CD8-positive, alpha-beta memory T cell (primary cell): ENCODE measurements around the gene SLC35B2. TPM values are rescaled to one million over a fixed set of nuclear protein-coding genes. Genes with fewer than 3 reads are reported as not detected.

Source experiments
- CTCF ChIA-PET: fragments of 350-600 bp; sonication (Branson Sonifier 250); formaldehyde crosslinking; loops from one replicate; lab custom pipeline; 2021; ENCODE audit warnings: antibody characterized with exemption; lab: Charles Lee
- POLR2A ChIA-PET: fragments of 350-600 bp; sonication (Branson Sonifier 250); formaldehyde crosslinking; loops from one replicate; lab custom pipeline; 2021; ENCODE audit warnings: antibody characterized with exemption; lab: Charles Lee
- DNase-seq, 5 donors: peaks; one replicate each; pipeline versions ENCODE4 v3.0.0 to v3.0.0-alpha.2; 2020 to 2022; ENCODE audit warnings: mixed read lengths in 1 of 5
- H3K27ac ChIP-seq: one replicate; pipeline ENCODE4 v1.7.0; 2013; ENCODE audit warnings: low read depth, mild to moderate bottlenecking, low read length, moderate library complexity
- H3K27me3 ChIP-seq: 2 replicates; pipeline ENCODE4 v1.7.0; 2013; ENCODE audit warnings: low read length, mild to moderate bottlenecking; ENCODE audit not compliant: insufficient read depth, poor library complexity, severe bottlenecking
- H3K36me3 ChIP-seq: 2 replicates; pipeline ENCODE4 v1.7.0; 2013; ENCODE audit warnings: mild to moderate bottlenecking, low read length, moderate library complexity; ENCODE audit not compliant: insufficient read depth
- H3K4me1 ChIP-seq: 2 replicates; pipeline ENCODE4 v1.7.0; 2013; ENCODE audit warnings: mild to moderate bottlenecking, low read length, moderate library complexity; ENCODE audit not compliant: insufficient read depth
- H3K4me3 ChIP-seq: 2 replicates; pipeline ENCODE4 v1.7.0; 2013; ENCODE audit warnings: mild to moderate bottlenecking, low read length
- H3K9me3 ChIP-seq: 2 replicates; pipeline ENCODE4 v1.7.0; 2013; ENCODE audit warnings: mild to moderate bottlenecking, low read length
- H3K27ac Mint-ChIP-seq, 8 donors: one replicate each; pipeline ENCODE4 v1.8.0; 2020 to 2021; ENCODE audit warnings: mixed read lengths in 8 of 8, mild to moderate bottlenecking in 6 of 8, inconsistent platforms in 3 of 8, moderate library complexity in 3 of 8
- H3K27me3 Mint-ChIP-seq, 2 donors: one replicate each; pipeline ENCODE4 v1.8.0; 2020 to 2021; ENCODE audit warnings: mixed read lengths in 2 of 2, mild to moderate bottlenecking in 1 of 2, moderate library complexity in 1 of 2
- H3K36me3 Mint-ChIP-seq, 3 donors: one replicate each; pipeline ENCODE4 v1.8.0; 2020 to 2021; ENCODE audit warnings: mixed read lengths in 3 of 3, inconsistent platforms in 1 of 3, mild to moderate bottlenecking in 1 of 3
- H3K4me1 Mint-ChIP-seq, 3 donors: one replicate each; pipeline ENCODE4 v1.8.0; 2020 to 2021; ENCODE audit warnings: mixed read lengths in 3 of 3, inconsistent platforms in 1 of 3, mild to moderate bottlenecking in 1 of 3
- H3K4me3 Mint-ChIP-seq, 7 donors: one replicate each; pipeline ENCODE4 v1.8.0; 2020 to 2021; ENCODE audit warnings: mixed read lengths in 7 of 7, mild to moderate bottlenecking in 6 of 7, moderate library complexity in 4 of 7, inconsistent platforms in 2 of 7
- H3K9me3 Mint-ChIP-seq, 5 donors: one replicate each; pipeline ENCODE4 v1.8.0; 2020 to 2022; ENCODE audit warnings: mixed read lengths in 5 of 5, mild to moderate bottlenecking in 3 of 5, moderate library complexity in 2 of 5, inconsistent platforms in 1 of 5
- polyA plus RNA-seq: library from polyadenylated mRNA; unstranded; fragments of 300-500 nt; fragmentation: Illumina TruSeq; gene quantifications from one replicate; pipeline ENCODE4 v1.2.3, GENCODE V29; 2021
- total RNA-seq, 2 experiments: library from RNA; stranded (reverse); gene quantifications; one replicate each; pipeline ENCODE4 v1.2.3, GENCODE V29; 2021

SLC35B2 gene
- total and polyA plus RNA-seq, 3 experiments from 2014 or later: 34.8 to 49.0 (median 35.7) TPM

DNA sequence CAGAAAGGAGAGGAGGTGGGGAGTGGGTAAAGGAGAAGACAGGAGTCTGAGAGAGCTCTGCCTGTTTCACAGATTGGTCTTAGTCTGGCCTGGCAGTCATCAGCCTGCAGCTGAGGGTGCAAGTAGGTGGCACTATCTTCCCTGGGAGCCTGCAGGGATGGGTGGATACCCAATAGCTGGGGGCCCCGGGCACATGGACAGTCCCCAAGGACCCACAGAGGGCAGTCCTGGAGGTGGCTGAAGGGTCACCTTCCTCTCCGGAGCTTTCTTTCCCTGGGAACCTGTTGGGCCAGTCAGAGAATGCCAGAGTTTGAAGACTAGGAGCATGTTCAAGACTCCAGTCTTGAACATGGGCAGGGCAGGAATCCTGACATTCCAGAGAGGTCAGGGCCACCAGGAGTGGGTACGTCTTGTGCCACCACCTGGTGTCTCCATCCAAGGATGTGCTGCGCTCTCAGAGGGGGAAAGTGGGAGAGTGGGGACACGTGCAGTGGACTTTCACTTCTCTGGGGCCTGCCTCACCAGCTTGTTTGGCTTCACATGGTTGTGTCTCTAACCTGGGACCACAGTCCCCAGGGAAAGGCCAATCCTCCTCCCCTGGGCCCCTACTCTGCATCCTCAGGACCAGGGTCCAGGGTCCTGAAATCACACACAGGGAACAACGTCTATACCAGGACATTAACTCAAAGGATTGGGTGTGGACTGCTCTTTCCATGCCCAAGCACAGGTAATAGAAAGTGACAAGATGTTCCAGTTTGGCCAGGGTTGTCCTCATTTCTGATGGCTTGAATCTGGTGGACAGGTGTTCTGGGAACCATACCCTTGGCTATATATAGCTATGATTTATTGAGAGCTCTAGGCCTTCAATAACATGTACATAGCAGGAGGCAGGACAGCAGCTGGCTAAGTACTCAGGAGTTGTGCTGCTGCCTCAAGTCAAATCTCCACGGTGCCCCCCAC, 37.8 kb upstream of the SLC35B2 start:
- Mint-ChIP-seq H3K4me3 (no peak overlapping the region), H3K9me3 (no peaks in the 10 kb centered on the region), H3K4me1 (peaks cover 0 to 19% (median 8%) of the 10 kb centered on the region in 3 donors), H3K27ac (peak overlapping the region in 1 of 8 donors; percentile 29), H3K36me3 (peaks cover 0 to 4% (median 1%) of the 10 kb centered on the region in 3 donors), H3K27me3 (peaks cover 53 to 67% of the 10 kb centered on the region in 2 donors)
- Histone ChIP-seq H3K4me3 (no peak overlapping the region), H3K27me3 (peaks cover 41% of the 10 kb centered on the region), H3K9me3 (no peaks in the 10 kb centered on the region), H3K27ac (no peak overlapping the region), H3K36me3 (no peaks in the 10 kb centered on the region), H3K4me1 (peaks cover 7% of the 10 kb centered on the region)
- CTCF ChIA-PET: interaction anchor here (0.7 to 2.8 kb wide), 6 partner anchors 11 to 216 kb away, joined by 3 to 16 read pairs (median 4); partner anchors contain the start of genes AARS2 and SLC35B2
- POLR2A ChIA-PET: no interaction called here
- peak in 1 of 5 donors; percentile 36 for DNase-seq

DNA sequence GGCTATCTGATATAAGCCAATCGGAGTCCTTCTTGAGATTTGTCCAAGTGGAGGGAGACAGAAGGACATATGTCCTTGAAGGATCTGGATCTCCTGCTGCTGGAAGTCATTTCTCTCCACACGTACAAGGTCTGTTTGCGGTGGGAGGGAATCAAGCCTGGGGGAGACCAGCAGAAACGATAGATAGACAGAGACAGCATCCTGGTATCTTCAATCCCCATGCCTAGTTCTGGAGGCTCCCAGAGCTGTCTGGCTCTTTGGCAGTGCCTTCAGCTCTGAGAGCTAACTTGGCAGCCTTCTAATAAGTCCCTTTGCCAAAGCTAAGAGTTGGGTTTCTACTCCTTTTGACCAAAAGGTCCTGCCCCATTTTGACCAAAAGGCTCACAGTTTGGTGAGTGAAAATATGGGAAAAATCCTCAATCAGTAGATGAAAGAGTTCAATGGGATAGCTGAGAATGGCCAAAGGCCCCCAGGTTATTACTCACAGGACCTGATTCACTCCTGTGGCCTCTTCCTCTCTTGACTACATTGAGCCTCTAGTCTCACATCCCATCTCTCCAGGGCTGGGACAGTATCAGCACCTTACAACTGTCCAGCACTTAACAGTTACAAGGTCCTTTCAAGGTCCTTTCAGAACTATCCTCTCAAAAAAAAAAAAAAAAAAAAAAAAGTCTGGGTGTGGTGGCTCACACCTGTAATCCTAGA, 35.5 kb upstream of the SLC35B2 start:
- Mint-ChIP-seq H3K36me3 (peaks cover 0 to 4% (median 0%) of the 10 kb centered on the region in 3 donors), H3K4me3 (no peak overlapping the region), H3K27ac (no peak overlapping the region), H3K4me1 (peaks cover 0 to 12% (median 1%) of the 10 kb centered on the region in 3 donors), H3K27me3 (peaks cover 66 to 83% of the 10 kb centered on the region in 2 donors), H3K9me3 (no peaks in the 10 kb centered on the region)
- ChIA-PET CTCF (interaction anchor here (1.5 to 2.4 kb wide), 3 partner anchors 12 to 120 kb away, joined by 3 to 7 read pairs (median 4); partner anchors contain the start of gene AARS2), POLR2A (interaction anchor here (0.7 kb wide), 2 partner anchors 11 to 174 kb away, joined by 3 to 8 read pairs; no protein-coding TSS in a partner anchor)
- no peak overlapping the region for H3K27ac ChIP-seq
- H3K4me3 ChIP-seq: no peak overlapping the region
- peaks cover 41% of the 10 kb centered on the region for H3K27me3 ChIP-seq
- peak in 1 of 5 donors; percentile 4 for DNase-seq
- no peaks in the 10 kb centered on the region for H3K36me3 ChIP-seq
- H3K9me3 ChIP-seq: no peaks in the 10 kb centered on the region
- peaks cover 7% of the 10 kb centered on the region for H3K4me1 ChIP-seq

DNA sequence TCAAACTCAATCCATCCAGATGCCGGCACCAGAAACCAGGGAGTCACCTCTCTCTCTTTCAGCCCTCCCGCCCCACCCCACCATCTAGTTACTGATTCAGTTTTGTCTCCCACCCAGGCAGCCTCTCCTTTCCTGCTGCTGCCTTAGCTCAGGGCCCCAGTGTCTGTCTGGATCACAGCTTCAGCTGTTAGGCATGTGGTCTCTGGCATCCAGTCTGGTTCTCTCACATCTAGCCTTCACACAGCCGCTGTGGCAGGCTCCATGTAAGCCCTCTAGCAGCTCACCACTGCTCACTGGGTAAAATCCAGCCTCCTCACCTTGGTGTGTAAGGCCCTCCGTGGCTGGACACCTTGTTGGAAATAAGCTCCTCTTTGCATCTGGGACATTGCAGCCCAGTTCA, 34.5 kb upstream of the SLC35B2 start:
- Mint-ChIP-seq H3K27me3 (peaks cover 70 to 91% of the 10 kb centered on the region in 2 donors), H3K36me3 (peaks cover 0 to 8% (median 0%) of the 10 kb centered on the region in 3 donors), H3K9me3 (no peaks in the 10 kb centered on the region), H3K27ac (no peak overlapping the region), H3K4me1 (peaks cover 0 to 5% (median 0%) of the 10 kb centered on the region in 3 donors), H3K4me3 (no peak overlapping the region)
- no peak for DNase-seq
- Histone ChIP-seq H3K4me1 (peaks cover 2% of the 10 kb centered on the region), H3K27ac (no peak overlapping the region), H3K4me3 (no peak overlapping the region), H3K27me3 (peaks cover 36% of the 10 kb centered on the region), H3K36me3 (no peaks in the 10 kb centered on the region), H3K9me3 (no peaks in the 10 kb centered on the region)
- CTCF ChIA-PET: interaction anchor here (2.4 kb wide), 1 partner anchor 21 kb away, joined by 7 read pairs; the partner anchor contains the start of gene AARS2
- POLR2A ChIA-PET: no interaction called here

DNA sequence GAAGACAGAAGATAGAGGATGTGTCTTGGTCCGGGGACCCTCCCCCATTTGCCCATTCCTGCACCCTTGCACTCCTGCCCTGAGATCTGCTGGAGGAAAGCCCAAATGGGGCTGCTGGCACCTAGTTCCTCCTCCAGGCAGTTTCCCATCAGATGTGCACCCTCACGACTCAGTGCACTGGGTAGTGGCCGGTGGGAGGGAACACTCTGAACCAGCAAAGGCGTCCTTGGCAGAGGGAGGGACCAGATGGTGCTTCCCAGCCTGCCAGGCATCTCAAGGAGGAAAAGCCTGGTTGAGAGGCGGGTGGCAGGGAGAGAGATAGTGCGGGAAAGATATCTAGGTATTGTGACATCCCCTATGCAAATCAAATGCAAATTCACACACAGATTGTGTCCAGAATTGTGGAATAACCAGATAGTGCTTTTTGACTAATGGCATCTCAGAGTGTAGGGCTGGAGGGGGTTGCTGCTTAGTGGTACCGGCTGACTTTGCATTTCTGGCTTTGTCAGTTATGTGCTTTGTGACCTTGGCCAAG, 32.5 kb upstream of the SLC35B2 start:
- H3K27me3 Mint-ChIP-seq: peaks cover 62 to 84% of the 10 kb centered on the region in 2 donors
- peak overlapping the region in 1 of 8 donors; percentile 27 for H3K27ac Mint-ChIP-seq
- peaks cover 0 to 8% (median 0%) of the 10 kb centered on the region in 3 donors for H3K36me3 Mint-ChIP-seq
- Histone ChIP-seq H3K9me3 (no peaks in the 10 kb centered on the region), H3K4me1 (no peaks in the 10 kb centered on the region), H3K27ac (no peak overlapping the region), H3K27me3 (peaks cover 20% of the 10 kb centered on the region), H3K36me3 (no peaks in the 10 kb centered on the region), H3K4me3 (no peak overlapping the region)
- no peaks in the 10 kb centered on the region for H3K9me3 Mint-ChIP-seq
- peak in 1 of 5 donors; percentile 24 for DNase-seq
- H3K4me3 Mint-ChIP-seq: no peak overlapping the region
- CTCF ChIA-PET: no interaction called here
- H3K4me1 Mint-ChIP-seq: no peaks in the 10 kb centered on the region
- POLR2A ChIA-PET: no interaction called here

DNA sequence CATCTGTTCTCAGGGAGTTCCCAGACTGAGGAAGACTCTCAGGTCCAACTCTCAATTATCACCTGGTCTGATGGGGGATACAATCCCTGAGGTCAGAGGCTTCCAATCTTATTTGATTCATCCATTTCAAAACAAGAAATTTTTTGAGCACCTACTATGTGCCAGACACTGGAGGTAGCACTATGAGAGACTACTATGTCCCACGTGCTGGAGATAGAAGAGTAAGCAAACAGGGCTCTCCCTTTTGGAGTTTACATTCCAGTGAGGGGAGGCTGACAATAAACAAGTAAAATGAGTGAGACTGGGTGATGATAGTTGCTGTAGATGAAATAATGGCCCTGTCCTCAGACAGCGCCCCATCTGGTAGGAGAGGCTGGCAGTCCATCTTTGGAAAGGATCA, 29.4 kb upstream of the SLC35B2 start:
- Mint-ChIP-seq H3K4me3 (no peak overlapping the region), H3K9me3 (no peaks in the 10 kb centered on the region), H3K36me3 (peaks cover 0 to 4% (median 0%) of the 10 kb centered on the region in 3 donors), H3K27ac (no peak overlapping the region), H3K27me3 (peaks cover 55 to 77% of the 10 kb centered on the region in 2 donors), H3K4me1 (no peaks in the 10 kb centered on the region)
- CTCF ChIA-PET: interaction anchor here (1.6 kb wide), 1 partner anchor 18 kb away, joined by 4 read pairs; no protein-coding TSS in a partner anchor
- H3K27me3 ChIP-seq: peaks cover 7% of the 10 kb centered on the region
- no peak overlapping the region for H3K27ac ChIP-seq
- no peak for DNase-seq
- no peaks in the 10 kb centered on the region for H3K36me3 ChIP-seq
- H3K4me1 ChIP-seq: no peaks in the 10 kb centered on the region
- no peak overlapping the region for H3K4me3 ChIP-seq
- no peaks in the 10 kb centered on the region for H3K9me3 ChIP-seq
- POLR2A ChIA-PET: no interaction called here

DNA sequence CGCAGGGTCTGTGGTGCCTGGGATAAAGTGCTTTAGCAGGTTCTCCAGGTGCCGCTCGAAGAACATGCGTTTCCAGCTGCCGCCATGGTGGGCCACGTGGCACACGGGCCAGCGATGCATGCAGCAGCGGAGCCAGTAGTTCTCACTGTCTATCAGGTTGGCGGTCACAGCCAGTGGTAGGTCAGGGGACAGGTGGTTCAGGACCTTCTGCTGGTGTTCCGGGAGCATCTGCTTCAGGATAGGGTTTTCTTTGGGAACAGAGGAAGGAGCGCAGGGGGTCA, 28.9 kb upstream of the SLC35B2 start:
- no peaks in the 10 kb centered on the region for H3K4me1 Mint-ChIP-seq
- H3K4me3 Mint-ChIP-seq: no peak overlapping the region
- Histone ChIP-seq H3K36me3 (no peaks in the 10 kb centered on the region), H3K27ac (no peak overlapping the region), H3K4me3 (no peak overlapping the region), H3K9me3 (no peaks in the 10 kb centered on the region), H3K27me3 (peaks cover 7% of the 10 kb centered on the region), H3K4me1 (no peaks in the 10 kb centered on the region)
- no peak for DNase-seq
- POLR2A ChIA-PET: no interaction called here
- no peaks in the 10 kb centered on the region for H3K9me3 Mint-ChIP-seq
- CTCF ChIA-PET: no interaction called here
- H3K36me3 Mint-ChIP-seq: peaks cover 0 to 4% (median 0%) of the 10 kb centered on the region in 3 donors
- H3K27ac Mint-ChIP-seq: no peak overlapping the region
- peaks cover 51 to 72% of the 10 kb centered on the region in 2 donors for H3K27me3 Mint-ChIP-seq

DNA sequence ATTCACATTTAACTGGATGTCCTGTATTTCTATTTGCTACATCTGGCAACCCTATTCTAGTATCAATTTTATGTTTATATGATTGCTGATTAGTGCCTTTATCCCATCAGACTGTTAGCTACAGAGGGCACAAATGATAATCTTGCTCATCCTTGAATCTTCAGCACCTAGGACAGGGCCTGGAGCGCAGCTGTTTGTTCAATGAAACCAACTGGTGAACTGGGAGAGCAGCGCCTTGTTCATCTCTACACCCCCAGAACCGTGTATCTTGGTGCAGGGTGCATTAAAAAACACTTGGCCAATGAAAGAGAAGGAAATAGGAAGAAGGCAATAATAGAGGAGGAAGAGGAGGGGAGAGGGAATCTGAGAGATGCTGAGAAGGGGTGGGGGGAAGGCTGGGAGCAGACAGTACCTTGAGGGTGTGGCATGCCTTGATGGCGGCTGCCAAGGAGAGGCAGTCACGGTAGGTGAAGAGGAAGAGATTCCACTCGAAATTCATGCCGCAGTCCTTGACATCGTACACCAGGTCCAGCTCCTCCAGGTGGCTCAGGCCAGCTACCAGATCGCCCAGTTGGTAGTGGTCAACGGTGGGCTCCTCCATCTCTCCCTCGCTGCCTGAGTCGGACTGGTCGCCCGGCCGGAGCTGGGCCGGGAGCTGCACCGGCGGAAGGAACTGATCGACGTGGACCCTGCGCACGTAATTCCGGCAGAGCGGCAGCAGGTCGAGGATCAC, 28.4 kb upstream of the SLC35B2 start:
- H3K4me1 Mint-ChIP-seq: no peaks in the 10 kb centered on the region
- Histone ChIP-seq H3K27ac (no peak overlapping the region), H3K4me1 (no peaks in the 10 kb centered on the region), H3K4me3 (no peak overlapping the region), H3K27me3 (peaks cover 7% of the 10 kb centered on the region), H3K9me3 (no peaks in the 10 kb centered on the region), H3K36me3 (no peaks in the 10 kb centered on the region)
- DNase-seq: peak in 1 of 5 donors; percentile 26
- ChIA-PET POLR2A (no interaction called here), CTCF (no interaction called here)
- H3K36me3 Mint-ChIP-seq: peaks cover 0 to 4% (median 0%) of the 10 kb centered on the region in 3 donors
- no peak overlapping the region for H3K4me3 Mint-ChIP-seq
- peaks cover 51 to 69% of the 10 kb centered on the region in 2 donors for H3K27me3 Mint-ChIP-seq
- H3K27ac Mint-ChIP-seq: no peak overlapping the region
- no peaks in the 10 kb centered on the region for H3K9me3 Mint-ChIP-seq
